LNCAP (cell line): ENCODE measurements around the gene OBSL1.

Experiments
- CTCF ChIP-seq: fragments of 450-650 bp; IDR thresholded peaks from 2 replicates; pipeline ENCODE4 v1.5.1; 2017; ENCODE audit warnings: mild to moderate bottlenecking

Gene OBSL1

GRCh38 chr2:219527472-219527871 lies 43.9 kb downstream of the OBSL1 start:
- TF ChIP-seq CTCF: no peak

GRCh38 chr2:219527076-219527394 lies 44.3 kb downstream of the OBSL1 start:
- no peak for TF ChIP-seq CTCF

GRCh38 chr2:219526320-219527075 lies 44.8 kb downstream of the OBSL1 start:
- TF ChIP-seq CTCF: no peak

- TF ChIP-seq CTCF: no peak
These were observed 45.7 kb downstream of the OBSL1 start for GRCh38 chr2:219525533-219526232.

- no peak for TF ChIP-seq CTCF
These were observed 46.5 kb downstream of the OBSL1 start for GRCh38 chr2:219524817-219525216.

GRCh38 chr2:219523031-219523671 lies 48.2 kb downstream of the OBSL1 start:
- TF ChIP-seq CTCF: no peak

GRCh38 chr2:219522111-219523030 lies 49.0 kb downstream of the OBSL1 start:
- TF ChIP-seq CTCF: no peak
